ENCODE results near the gene CLTA. TPM values are rescaled to one million over a fixed set of nuclear protein-coding genes. Genes with fewer than 3 reads are reported as not detected.
"Not testable (repeated sequence)": the region's sequence is repeated elsewhere in the genome, so short reads cannot be mapped to it uniquely, and the experiment has no call there.

The CLTA gene
- total RNA-seq, 1 experiment from 2014 or later = 496 TPM

- no peak for DNase-seq (ENCODE audit: low read depth)
Measured at GRCh38 chr9:36158122-36158521, 32.6 kb upstream of the CLTA start.

DNA sequence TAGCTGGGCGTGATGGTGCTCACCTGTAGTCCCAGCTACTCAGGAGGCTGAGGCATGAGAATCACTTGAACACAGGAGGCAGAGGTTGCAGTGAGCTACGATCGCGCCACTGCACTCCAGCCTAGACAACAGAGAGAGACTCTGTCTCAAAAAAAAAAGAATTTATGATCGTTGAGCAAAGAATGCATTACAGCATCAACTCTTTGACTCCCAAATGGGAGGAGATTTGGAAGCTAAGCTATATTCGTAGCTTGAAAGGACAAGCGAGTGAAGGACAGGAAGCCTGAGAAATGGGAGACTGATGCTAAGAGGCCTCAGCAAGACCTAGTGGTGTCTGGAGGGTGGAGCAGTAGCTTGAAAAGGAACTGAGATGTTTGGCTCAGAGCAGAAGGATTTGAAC lies 31.8 kb upstream of the CLTA start:
- no peak for DNase-seq (ENCODE audit: low read depth)

GRCh38 chr9:36159509-36159908 lies 31.2 kb upstream of the CLTA start:
- DNase-seq (ENCODE audit: low read depth) = not testable (repeated sequence)

- not testable (repeated sequence) for DNase-seq (ENCODE audit: low read depth)
Measured at GRCh38 chr9:36160126-36160525, 30.6 kb upstream of the CLTA start.

DNA sequence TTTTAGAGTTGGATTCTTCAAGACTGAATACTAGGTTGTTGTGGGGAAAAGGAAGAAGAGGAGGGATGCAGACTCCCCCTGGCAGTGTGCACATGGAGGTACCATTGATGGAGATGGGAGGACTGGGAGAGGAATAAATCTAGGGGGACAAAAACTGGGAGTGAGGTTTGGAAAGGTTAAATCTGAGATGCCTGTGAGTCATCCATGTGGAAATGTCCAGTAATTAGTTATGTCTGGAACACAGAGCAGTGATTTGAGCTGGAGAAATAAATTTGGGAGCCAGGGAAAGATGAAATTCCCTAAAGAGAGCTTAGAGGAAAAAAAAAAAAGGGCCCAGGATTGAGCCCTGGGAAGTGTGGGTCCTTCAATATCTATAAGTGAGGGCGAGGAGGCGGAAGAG lies 29.5 kb upstream of the CLTA start:
- DNase-seq (ENCODE audit: low read depth) = peak; percentile 45

DNA sequence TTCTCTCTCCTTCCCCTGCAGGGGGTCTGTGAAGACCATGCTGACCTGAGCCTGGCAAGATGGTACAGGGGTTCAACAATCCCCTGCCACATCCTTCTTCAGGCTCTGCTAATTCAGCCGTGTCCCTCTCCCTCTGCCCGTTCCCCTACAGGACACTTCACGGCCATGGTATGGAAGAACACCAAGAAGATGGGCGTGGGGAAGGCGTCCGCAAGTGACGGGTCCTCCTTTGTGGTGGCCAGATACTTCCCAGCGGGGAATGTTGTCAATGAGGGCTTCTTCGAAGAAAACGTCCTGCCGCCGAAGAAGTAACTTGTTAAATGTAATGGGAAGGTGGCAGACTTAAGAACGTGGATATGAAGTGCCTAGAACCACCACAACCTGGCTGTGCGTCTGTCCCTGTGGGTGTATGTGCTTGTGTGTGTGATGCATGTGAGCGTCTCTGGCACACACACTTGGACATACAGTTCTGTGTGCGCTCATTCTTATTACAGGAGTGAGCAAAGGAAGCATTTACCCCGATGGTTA lies 28.4 kb upstream of the CLTA start:
- no peak for DNase-seq (ENCODE audit: low read depth)

DNA sequence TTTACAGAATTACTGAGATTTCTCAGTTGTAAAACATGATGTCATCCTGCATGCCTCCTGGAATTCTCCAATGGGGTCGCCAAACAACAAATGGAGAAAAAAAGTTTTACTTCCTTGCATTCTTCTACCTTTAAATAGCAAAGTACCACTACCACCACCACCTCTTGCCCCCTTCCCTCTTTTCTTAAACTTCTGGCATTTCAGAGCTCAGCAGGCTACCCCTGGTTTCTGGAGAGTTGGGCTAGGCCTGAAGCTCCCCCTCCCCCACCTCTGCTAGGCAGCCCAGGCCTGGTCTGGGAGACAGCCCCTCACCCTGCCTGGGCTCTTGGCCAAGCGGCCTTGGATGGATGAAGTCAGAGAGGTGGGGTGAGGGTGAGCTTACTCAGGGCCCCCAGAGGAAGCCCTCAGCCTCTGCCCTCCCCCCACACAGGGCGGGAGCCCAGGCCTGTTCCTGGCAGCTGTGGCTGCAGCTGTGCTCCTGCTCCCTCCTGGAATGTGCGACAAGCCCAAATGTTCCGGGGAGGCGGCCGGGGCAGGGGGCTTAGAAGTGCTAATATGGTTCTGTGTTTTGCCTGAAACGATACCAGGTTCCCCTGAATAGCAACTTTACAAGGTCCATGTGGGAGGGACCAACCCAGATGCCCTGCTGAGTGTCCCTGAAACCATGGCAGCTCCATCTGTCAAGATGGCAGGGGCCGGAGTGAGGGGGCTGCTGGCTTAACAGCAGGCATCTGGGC lies 27.5 kb upstream of the CLTA start:
- peak; percentile 65 for DNase-seq (ENCODE audit: low read depth)

DNA sequence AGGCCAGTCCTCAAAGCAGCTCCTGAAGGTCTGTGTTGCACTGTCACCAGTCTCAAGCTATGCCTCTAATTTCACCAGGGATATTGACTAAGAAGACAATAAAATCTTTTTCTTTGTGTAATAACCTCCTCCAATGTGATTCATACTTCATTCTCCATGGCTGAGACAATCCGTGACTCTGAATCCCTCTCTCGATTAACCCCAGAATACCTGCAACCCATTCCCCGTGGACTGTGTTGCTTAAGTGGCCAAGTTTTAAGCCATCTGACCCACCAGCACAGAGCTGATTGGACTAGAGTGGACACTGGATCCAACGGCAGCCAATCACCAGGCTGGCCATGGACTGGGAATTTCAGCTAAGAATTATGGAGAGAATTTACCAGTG lies 26.9 kb upstream of the CLTA start:
- peak; percentile 55 for DNase-seq (ENCODE audit: low read depth)

- DNase-seq (ENCODE audit: low read depth) = no peak
Measured at GRCh38 chr9:36164372-36164771, 26.3 kb upstream of the CLTA start.

DNA sequence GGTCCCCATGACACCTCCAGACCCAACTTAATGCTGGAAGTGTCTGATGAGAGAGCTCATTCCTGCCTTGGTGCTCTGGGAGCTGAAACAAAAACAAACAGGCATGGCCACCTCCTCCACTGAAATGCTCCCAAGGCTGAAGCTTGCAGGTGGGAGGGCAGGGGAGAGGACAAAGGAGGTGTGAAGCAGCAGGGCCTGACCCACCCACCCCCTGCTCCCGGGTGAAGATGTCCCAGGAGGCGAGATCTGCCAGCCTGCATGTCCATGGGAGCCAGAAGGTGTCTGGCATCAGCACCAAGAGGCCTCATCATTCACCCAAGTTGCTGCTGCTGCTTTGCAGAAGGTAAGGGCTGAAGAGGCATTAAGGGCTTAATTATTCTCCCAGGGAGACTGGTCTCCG lies 25.7 kb upstream of the CLTA start:
- no peak for DNase-seq (ENCODE audit: low read depth)

DNA sequence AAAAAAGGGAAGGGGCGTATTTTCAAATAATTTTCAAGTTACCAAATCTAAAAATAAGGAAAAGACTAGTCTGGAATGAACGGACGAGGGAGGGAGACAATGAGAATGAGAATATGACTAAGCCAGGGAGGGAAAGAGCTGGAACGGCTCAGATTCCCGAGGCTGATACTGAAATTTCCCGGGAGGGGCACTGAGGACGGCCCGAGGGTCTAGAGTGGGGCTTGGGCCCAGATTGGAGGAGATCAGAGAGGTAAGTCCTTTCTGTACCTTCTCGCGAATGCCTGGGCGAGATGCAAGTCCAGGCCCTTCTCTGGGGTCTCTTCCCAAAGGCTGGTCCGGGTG lies 24.9 kb upstream of the CLTA start:
- peak; percentile 67 for DNase-seq (ENCODE audit: low read depth)

GRCh38 chr9:36166168-36166927 lies 24.4 kb upstream of the CLTA start:
- peak; percentile 89 for DNase-seq (ENCODE audit: low read depth)

DNA sequence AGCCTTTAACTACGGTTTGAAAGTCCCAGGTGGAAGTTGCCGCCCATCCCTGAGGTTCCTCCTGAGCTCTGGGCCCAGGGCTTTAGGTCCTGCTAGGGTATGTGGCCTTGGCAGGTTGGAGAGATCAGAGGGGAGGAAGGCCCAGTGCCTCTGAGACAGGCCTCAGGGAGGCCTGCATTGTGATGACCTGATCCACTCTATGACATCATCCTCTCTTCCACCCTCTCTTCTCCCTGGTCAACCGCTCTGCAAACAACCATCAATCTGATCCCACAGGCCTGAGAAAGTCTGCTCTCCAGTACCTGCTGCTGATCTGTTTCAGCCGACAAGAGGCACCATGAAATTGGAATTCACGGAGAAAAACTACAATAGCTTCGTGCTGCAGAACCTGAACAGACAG lies 21.6 kb upstream of the CLTA start, which contains the start of gene CCIN:
Gene CCIN, plus strand, starts transcription at position 223 of the 400 bp plus-strand sequence. Its CDS starts 115 bp downstream, at position 338.
- DNase-seq (ENCODE audit: low read depth) = no peak

GRCh38 chr9:36169708-36170107 lies 21.0 kb upstream of the CLTA start:
- no peak for DNase-seq (ENCODE audit: low read depth)

- DNase-seq (ENCODE audit: low read depth) = no peak
Measured at GRCh38 chr9:36170531-36170930, 20.2 kb upstream of the CLTA start.

DNA sequence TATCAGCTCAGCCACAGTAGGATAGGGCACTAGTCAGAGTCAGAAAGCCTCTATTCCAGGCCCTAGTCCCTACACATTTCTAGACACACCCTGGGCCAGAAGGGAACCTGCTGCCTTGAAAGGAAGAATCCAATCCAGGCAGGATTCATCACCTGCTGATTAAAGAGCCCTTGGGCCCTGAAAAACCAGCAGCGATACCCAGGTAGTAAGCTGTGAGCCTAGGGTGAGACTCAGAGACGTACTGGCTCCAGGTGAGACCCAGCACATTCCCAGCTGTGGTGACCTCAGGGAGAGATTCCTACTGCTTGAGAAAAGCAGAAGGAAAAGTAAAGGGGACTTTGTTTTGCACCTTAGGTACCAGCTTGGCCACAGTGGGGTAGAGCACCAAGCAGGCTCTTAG lies 16.9 kb upstream of the CLTA start:
- no peak for DNase-seq (ENCODE audit: low read depth)

DNA sequence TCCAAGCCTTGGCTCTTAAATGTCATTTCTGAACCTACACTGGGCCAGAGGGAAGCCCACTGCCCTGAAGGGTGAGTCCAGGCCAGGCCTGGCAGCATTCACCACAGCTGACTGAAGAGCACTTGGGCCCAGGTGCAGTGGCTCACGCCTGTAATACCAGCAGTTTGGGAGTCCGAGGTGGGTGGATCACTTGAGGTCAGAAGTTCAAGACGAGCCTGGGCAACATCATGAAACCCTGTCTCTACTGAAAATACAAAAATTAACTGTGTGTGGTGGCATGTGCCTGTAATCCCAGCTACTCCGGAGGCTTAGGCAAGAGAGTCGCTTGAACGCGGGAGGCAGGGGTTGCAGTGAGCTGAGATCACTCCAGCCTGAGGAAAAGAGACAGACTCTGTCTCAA lies 16.4 kb upstream of the CLTA start:
- DNase-seq (ENCODE audit: low read depth) = no peak

- no peak for DNase-seq (ENCODE audit: low read depth)
Measured at GRCh38 chr9:36174731-36175130, 16.0 kb upstream of the CLTA start.

DNA sequence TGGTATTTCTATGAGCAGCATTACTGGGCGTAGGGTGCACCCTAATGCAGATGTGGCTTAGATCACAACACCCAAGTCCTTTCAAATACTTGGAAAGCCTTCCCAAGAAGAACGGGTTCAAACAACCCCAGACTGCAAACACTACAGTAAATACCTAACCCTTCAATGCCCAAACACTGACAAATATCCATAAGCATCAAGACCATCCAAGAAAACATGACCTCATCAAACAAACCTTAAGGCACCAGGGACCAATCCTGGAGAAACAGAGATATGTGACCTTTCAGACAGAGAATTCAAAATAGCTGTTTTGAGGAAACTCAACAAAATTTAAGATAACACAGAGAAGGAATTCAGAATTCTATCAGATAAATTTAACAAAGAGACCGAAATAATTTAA lies 15.5 kb upstream of the CLTA start:
- DNase-seq (ENCODE audit: low read depth) = not testable (repeated sequence)

GRCh38 chr9:36176496-36176895 lies 14.2 kb upstream of the CLTA start:
- not testable (repeated sequence) for DNase-seq (ENCODE audit: low read depth)

GRCh38 chr9:36177571-36177970 lies 13.2 kb upstream of the CLTA start:
- no peak for DNase-seq (ENCODE audit: low read depth)

DNA sequence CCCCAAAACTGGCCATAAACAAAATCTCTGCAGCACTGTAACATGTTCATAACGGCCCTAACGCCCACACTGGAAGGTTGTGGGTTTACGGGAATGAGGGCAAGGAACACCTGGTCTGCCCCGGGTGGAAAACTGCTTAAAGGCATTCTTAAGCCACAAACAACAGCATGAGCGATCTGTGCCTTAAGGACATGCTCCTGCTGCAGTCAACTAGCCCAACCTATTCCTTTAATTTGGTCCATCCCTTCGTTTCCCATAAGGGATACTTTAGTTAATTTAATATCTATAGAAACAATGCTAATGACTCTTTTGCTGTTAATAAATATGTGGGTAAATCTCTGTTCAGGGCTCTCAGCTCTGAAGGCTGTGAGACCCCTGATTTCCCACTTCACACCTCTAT lies 10.5 kb upstream of the CLTA start:
- not testable (repeated sequence) for DNase-seq (ENCODE audit: low read depth)

GRCh38 chr9:36187414-36187813 lies 3.3 kb upstream of the CLTA start:
- peak; percentile 91 for DNase-seq (ENCODE audit: low read depth)

Data from M059J (cell line).